AG09319 (cell line): ENCODE results near the gene NBAS.
A peak's percentile ranks its signal among the peaks of the same experiment; 100 is the strongest.

Source experiments
- DNase-seq: peaks from one replicate; pipeline ENCODE4 v3.0.0-alpha.2; 2010; ENCODE audit warnings: low read depth; ENCODE audit errors: extremely low read depth
- CTCF ChIP-seq: IDR thresholded peaks from 2 replicates; pipeline ENCODE4 v1.5.1; 2011; ENCODE audit warnings: low read depth, mild to moderate bottlenecking, inconsistent platforms, low read length, moderate library complexity

Gene NBAS

DNA sequence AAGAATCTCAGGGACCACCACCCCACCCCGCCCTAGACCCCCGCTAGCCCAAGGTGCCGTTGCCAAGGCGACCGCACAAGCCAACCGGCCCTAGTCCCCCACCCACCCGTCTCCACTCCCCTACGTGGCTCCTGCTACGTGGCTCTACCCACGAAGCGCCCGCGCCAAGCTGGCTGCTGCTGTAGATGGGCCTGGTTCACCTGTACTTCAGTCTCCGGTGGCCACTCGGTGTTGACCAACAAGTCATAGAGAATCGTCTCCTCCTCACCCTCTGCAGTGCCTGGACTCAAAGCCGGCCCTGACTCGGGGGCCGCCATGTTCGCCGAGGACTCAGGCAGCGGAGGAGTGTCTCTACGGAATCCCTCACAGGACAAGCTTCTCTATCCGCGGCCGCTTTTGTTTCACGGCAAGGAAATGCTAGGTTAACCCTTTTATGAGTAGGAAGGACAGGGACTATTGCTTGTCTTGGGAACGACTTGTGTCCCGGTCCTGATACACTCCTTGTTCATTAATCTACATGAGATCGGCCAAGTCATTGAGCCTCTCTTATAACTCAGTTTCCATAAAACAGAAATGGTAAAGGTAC, at the start of gene NBAS:
TSS of gene NBAS (minus strand) at position 347 of the 586 bp plus-strand sequence. CDS start at position 317, 30 bp downstream.
- no peak for TF ChIP-seq CTCF
- peak; percentile 46 for DNase-seq

- DNase-seq, result no peak
- TF ChIP-seq CTCF, result no peak
Observed at GRCh38 chr2:15610430-15610952, 49.4 kb upstream of the NBAS start.

DNA sequence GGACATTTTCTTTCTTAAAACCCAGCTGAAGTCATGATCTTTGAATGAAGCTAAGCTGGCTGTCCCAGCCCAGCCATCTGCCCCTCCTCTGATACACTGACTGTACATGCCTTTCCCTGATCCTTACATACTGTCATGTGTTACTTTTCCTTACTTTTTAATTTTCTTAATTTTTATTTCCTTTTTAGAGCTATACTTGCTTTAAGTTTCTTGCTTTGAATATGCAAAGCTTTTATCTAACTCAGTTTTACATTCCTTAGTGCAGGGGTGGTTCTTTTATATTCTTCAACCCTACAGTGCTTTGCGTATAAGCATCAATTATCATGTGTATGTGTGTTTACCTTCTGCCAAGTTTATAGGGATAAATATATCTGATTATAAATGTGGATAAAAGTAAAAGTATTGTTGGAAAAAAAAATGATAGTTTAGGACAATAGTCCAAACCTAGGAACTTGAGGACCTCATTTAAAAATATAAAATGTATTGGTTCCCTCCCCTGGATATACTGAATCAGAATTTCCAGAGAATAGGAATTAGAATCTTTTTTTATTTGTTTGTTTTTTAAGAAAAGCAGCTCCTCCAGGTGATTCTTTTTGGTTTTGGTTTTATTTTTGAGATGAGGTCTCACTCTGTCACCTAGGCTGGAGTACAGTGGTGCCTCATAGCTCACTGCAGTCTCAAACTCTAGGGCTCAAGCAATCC, 48.4 kb upstream of the NBAS start:
- TF ChIP-seq CTCF, result no peak
- DNase-seq, result no peak

DNA sequence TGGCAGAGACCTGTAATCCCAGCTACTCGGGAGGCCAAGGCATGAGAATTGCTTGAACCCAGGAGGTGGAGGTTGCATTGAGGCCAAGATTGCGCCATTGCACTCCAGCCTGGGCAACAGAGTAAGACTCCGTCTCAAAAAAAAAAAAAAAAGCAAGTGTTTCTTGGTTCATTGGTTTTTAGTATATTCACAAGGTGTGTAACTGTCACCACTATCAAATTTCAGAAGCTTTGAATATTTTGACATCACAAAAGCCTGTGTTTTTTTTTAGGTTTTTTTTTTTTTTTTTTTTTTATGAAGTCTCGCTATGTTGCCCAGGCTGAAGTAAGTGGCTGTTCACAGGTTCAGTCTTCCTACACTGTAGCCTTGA, 47.2 kb upstream of the NBAS start:
- DNase-seq, result no peak
- no peak for TF ChIP-seq CTCF

DNA sequence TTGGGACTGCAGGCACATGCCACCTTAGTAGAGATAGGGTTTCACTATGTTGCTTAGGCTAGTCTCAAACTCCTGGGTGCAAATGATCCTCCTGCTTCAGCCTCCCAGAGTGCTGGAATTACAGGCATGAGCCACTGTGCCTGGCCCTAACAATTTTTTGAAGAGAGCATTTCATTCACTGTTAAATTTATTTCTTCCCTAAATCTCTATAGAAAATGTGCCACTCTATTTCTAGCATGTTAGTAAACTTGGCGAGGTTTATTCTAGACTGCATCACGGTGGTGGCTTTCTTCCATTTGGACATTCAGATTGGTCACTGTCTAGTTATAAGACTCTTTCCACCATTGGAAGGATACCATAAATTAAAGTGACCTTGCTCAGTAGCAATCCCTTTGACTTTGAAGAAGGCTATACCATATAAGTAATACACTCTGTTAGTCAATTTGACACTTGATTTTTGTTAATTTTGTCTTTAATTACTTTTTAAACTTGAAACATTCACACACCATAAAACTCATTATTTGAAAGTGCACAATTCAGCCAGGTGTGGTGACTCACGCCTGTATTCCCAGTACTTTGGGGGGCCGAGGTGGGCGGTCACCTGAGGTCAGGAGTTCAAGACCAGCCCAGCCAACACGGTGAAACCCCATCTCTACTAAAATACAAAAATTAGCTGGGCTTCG, 46.7 kb upstream of the NBAS start:
- no peak for DNase-seq
- TF ChIP-seq CTCF, result no peak

GRCh38 chr2:15606481-15607441, 45.6 kb upstream of the NBAS start:
- no peak for TF ChIP-seq CTCF
- DNase-seq, result no peak
